Type B pancreatic cell (in vitro differentiated cells): ENCODE results near the gene CAMTA1. TPM values are rescaled to one million over a fixed set of nuclear protein-coding genes. Genes with fewer than 3 reads are reported as not detected.

Experiments used
- DNase-seq: peaks from one replicate; pipeline ENCODE4 v3.0.0; 2021; ENCODE audit warnings: mixed read lengths; ENCODE audit not compliant: unreplicated experiment; ENCODE audit errors: extremely low spot score
- H3K27ac Mint-ChIP-seq: 2 replicates; pipeline ENCODE4 v1.8.0; 2021; ENCODE audit warnings: mild to moderate bottlenecking, mixed read lengths
- H3K27me3 Mint-ChIP-seq: 2 replicates; pipeline ENCODE4 v1.8.0; 2021; ENCODE audit warnings: mixed read lengths
- H3K36me3 Mint-ChIP-seq: 2 replicates; pipeline ENCODE4 v1.8.0; 2021; ENCODE audit warnings: mixed read lengths
- H3K4me1 Mint-ChIP-seq: one replicate; pipeline ENCODE4 v1.8.0; 2021; ENCODE audit warnings: mixed read lengths; ENCODE audit not compliant: unreplicated experiment
- H3K4me3 Mint-ChIP-seq: 2 replicates; pipeline ENCODE4 v1.8.0; 2021; ENCODE audit warnings: mild to moderate bottlenecking, mixed read lengths
- H3K9me3 Mint-ChIP-seq: 2 replicates; pipeline ENCODE4 v1.8.0; 2021; ENCODE audit warnings: mixed read lengths
- total RNA-seq: library from RNA; stranded (reverse); gene quantifications from 2 replicates; pipeline ENCODE4 v1.2.1, GENCODE V29; 2021; ENCODE audit warnings: low replicate concordance
- TF ChIP-seq, protein P1 (sequence below): fragments of 200-600 bp; sonication (generic); conservative IDR thresholded peaks from 2 replicates; pipeline ENCODE4 v1.5.0; 2021; ENCODE audit warnings: antibody characterized with exemption, mild to moderate bottlenecking

CAMTA1 gene
- total RNA-seq, 1 donor from 2014 or later: 82.5 TPM

DNA sequence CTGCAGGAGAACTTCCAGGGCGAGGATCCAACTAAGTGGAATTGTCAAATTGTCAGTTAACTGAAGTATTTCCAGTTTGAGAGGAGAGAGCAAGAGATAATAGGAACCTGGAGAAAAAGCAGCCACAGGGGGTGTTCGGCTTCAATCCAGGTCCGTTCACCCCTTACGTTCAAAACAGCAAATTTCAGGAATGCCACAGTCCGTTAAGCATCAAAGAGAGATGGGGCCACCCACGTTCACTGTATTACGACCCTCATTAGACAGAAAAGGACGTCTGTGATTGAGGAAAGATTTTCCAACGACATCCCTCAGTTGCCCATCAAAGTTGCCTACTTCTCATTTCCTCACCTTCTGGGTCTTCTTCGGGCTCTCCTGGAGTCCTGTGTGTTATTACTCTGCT, 563.3 kb downstream of the CAMTA1 start:
- H3K4me1 Mint-ChIP-seq: peaks cover 6% of the 10 kb centered on the region
- peaks cover 4% of the 10 kb centered on the region for H3K27me3 Mint-ChIP-seq
- TF ChIP-seq, protein P1, sequence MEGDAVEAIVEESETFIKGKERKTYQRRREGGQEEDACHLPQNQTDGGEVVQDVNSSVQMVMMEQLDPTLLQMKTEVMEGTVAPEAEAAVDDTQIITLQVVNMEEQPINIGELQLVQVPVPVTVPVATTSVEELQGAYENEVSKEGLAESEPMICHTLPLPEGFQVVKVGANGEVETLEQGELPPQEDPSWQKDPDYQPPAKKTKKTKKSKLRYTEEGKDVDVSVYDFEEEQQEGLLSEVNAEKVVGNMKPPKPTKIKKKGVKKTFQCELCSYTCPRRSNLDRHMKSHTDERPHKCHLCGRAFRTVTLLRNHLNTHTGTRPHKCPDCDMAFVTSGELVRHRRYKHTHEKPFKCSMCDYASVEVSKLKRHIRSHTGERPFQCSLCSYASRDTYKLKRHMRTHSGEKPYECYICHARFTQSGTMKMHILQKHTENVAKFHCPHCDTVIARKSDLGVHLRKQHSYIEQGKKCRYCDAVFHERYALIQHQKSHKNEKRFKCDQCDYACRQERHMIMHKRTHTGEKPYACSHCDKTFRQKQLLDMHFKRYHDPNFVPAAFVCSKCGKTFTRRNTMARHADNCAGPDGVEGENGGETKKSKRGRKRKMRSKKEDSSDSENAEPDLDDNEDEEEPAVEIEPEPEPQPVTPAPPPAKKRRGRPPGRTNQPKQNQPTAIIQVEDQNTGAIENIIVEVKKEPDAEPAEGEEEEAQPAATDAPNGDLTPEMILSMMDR: no peak
- no peaks in the 10 kb centered on the region for H3K36me3 Mint-ChIP-seq
- no peak overlapping the region for H3K4me3 Mint-ChIP-seq
- no peak overlapping the region for H3K27ac Mint-ChIP-seq
- no peaks in the 10 kb centered on the region for H3K9me3 Mint-ChIP-seq
- no peak for DNase-seq

DNA sequence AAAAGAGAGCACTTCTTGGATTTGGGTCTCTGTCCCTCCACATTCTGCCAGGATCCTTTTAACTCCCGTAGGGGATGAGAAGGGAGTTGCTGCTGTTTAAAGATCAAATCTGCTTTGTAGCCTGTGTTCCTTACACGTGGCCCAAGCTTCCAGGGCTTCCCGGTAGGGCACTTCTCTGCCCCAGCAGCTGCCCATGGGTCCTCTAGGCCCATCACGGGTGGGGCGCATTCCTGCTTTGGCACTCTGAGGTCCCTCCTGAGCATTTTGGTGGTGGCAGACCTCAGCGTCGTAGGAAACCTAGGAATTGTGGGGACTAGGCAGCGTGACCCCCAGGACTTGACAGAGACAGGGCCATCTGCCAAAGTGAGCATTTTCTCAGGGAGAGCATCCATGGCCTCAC, 565.5 kb downstream of the CAMTA1 start:
- no peak for DNase-seq
- no peaks in the 10 kb centered on the region for H3K36me3 Mint-ChIP-seq
- peaks cover 6% of the 10 kb centered on the region for H3K4me1 Mint-ChIP-seq
- no peak overlapping the region for H3K27ac Mint-ChIP-seq
- TF ChIP-seq, protein P1: no peak
- no peaks in the 10 kb centered on the region for H3K9me3 Mint-ChIP-seq
- H3K4me3 Mint-ChIP-seq: no peak overlapping the region
- peaks cover 8% of the 10 kb centered on the region for H3K27me3 Mint-ChIP-seq

DNA sequence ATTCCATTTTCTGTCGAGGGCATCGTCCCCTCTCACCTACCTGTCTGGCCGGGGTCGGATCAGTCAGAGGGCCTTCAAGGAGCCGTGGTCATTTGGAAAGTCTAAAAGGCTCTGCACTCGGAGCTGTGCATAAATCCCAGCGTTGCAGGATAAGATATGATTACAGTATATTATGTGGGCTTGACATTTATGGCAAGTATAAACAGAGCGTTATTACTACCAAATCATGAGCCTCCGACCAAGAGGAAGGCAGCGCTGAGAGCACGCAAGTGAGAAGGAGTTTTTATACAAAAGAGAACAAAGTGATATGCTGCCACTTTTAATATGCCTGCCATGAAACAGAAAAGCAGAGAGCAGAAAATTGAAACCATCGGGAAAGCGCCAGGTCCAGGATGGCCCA, 566.4 kb downstream of the CAMTA1 start:
- no peak overlapping the region for H3K27ac Mint-ChIP-seq
- H3K4me1 Mint-ChIP-seq: peaks cover 6% of the 10 kb centered on the region
- peaks cover 8% of the 10 kb centered on the region for H3K27me3 Mint-ChIP-seq
- no peaks in the 10 kb centered on the region for H3K9me3 Mint-ChIP-seq
- TF ChIP-seq, protein P1: no peak
- no peak for DNase-seq
- no peaks in the 10 kb centered on the region for H3K36me3 Mint-ChIP-seq
- H3K4me3 Mint-ChIP-seq: no peak overlapping the region

DNA sequence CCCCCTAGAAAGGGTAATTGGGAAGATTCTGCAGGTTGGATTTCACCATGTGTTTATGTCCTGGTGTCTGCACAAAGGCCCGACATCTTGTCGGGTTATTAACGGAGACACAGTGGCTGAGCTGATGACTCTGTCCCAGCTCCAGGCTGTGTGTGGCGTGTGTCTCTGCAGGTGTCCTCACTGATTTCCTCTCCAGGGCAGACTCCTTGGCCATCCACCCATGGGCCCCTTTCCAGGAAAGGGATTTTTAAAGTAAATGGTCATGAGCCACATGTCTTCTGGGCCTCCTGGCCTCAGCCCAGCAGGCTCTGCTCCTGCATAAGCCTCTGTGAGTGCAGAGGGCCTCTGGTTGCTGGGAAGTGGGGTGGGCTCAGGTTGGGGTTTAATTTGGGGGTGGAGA, 567.1 kb downstream of the CAMTA1 start:
- no peak overlapping the region for H3K27ac Mint-ChIP-seq
- H3K9me3 Mint-ChIP-seq: no peaks in the 10 kb centered on the region
- H3K36me3 Mint-ChIP-seq: no peaks in the 10 kb centered on the region
- DNase-seq: no peak
- TF ChIP-seq, protein P1: no peak
- peaks cover 6% of the 10 kb centered on the region for H3K4me1 Mint-ChIP-seq
- H3K4me3 Mint-ChIP-seq: no peak overlapping the region
- H3K27me3 Mint-ChIP-seq: peaks cover 8% of the 10 kb centered on the region

DNA sequence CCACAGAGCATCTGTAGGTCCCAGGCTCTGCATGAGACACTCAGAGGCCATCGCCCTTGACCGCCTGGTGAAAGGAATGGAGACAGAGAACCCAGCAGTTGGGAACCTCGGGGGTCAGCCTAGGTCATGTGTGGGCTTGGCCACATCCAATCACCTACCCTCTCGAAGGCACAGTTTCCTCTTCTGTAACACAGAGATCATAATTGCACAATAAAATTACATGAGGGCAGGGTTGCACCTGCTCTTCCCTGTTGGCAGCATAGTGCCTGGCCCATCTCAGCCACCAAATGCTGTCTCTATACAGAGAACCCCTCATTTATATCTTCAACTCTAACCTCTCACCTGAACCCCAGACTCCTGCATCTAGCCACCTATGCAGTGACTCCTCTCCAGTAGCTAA, 567.7 kb downstream of the CAMTA1 start:
- H3K36me3 Mint-ChIP-seq: no peaks in the 10 kb centered on the region
- peaks cover 8% of the 10 kb centered on the region for H3K27me3 Mint-ChIP-seq
- DNase-seq: no peak
- TF ChIP-seq, protein P1: no peak
- H3K4me3 Mint-ChIP-seq: no peak overlapping the region
- H3K27ac Mint-ChIP-seq: no peak overlapping the region
- H3K9me3 Mint-ChIP-seq: no peaks in the 10 kb centered on the region
- peaks cover 6% of the 10 kb centered on the region for H3K4me1 Mint-ChIP-seq

DNA sequence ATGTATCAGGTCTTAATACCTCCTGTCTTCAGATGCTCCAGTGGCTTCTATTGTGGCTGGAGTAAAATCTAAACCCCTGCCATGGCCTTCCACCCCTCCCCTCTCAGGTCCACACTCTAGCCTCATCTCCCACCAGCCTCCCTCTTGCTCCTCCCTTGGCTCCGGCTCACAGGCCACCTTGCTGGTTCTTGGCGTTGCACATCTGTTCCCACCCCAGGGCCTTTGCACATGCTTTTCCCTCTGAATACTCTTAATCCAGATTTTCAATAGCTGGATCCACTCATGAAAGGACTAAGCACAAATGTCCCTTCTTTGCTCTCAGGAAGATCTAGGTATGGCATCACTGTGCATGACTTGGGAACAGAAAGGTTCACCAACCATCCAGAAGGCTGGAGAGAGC, 570.4 kb downstream of the CAMTA1 start:
- H3K27ac Mint-ChIP-seq: no peak overlapping the region
- peaks cover 4% of the 10 kb centered on the region for H3K27me3 Mint-ChIP-seq
- no peak overlapping the region for H3K4me3 Mint-ChIP-seq
- H3K4me1 Mint-ChIP-seq: peaks cover 6% of the 10 kb centered on the region
- no peaks in the 10 kb centered on the region for H3K36me3 Mint-ChIP-seq
- TF ChIP-seq, protein P1: no peak
- H3K9me3 Mint-ChIP-seq: no peaks in the 10 kb centered on the region
- no peak for DNase-seq
